Panc1 (cell line): Measurements from ENCODE around the gene GRB7. TPM values are rescaled to one million over a fixed set of nuclear protein-coding genes. Genes with fewer than 3 reads are reported as not detected.

Experiments used
- ATAC-seq: fragments of 200-7000 bp; cut with Tn5 transposase; 2 replicates; pipeline ENCODE4 v1.9.1; 2020; ENCODE audit warnings: mild to moderate bottlenecking, moderate library complexity
- BruUV-seq: library from RNA; stranded (reverse); fragments of 400-500 nt; replicated peaks from 2 replicates; lab custom pipeline; 2021; lab: Mats Ljungman, UMichigan
- CTCF ChIA-PET: fragments of 300-600 bp; sonication (Branson Sonifier 250); formaldehyde crosslinking; loops from one replicate; lab custom pipeline; 2022; ENCODE audit warnings: antibody characterized with exemption; lab: Charles Lee
- POLR2A ChIA-PET: fragments of 300-600 bp; sonication (Branson Sonifier 250); formaldehyde crosslinking; loops from one replicate; lab custom pipeline; 2022; ENCODE audit warnings: antibody characterized with exemption; lab: Charles Lee
- DNase-seq: peaks from one replicate; pipeline ENCODE4 v3.0.0-alpha.2; 2010; ENCODE audit warnings: low read depth, low spot score
- H3K27ac ChIP-seq: 2 replicates; pipeline ENCODE4 v1.5.1; 2011; ENCODE audit warnings: mild to moderate bottlenecking, low read length, inconsistent platforms
- H3K27me3 ChIP-seq: fragments of 200-500 bp; sonication (Bioruptor generic); 2 replicates; pipeline ENCODE4 v1.6.0; 2014; ENCODE audit warnings: low read length, inconsistent platforms; ENCODE audit not compliant: control insufficient read depth, insufficient read depth
- H3K36me3 ChIP-seq: fragments of 200-500 bp; sonication (Bioruptor generic); 2 replicates; pipeline ENCODE4 v1.5.1; 2014; ENCODE audit warnings: inconsistent platforms, mild to moderate bottlenecking, low read length, moderate library complexity; ENCODE audit not compliant: control insufficient read depth, insufficient read depth
- H3K4me1 ChIP-seq: 2 replicates; pipeline ENCODE4 v1.5.1; 2011; ENCODE audit warnings: inconsistent platforms, mild to moderate bottlenecking, low read length, moderate library complexity; ENCODE audit not compliant: control insufficient read depth, insufficient read depth
- H3K4me3 ChIP-seq, 2 experiments: 2 replicates each; pipeline ENCODE4 v1.5.1; 2011 to 2012; ENCODE audit warnings: low read depth in 2 of 2, low read length in 2 of 2, mild to moderate bottlenecking in 2 of 2, inconsistent platforms in 1 of 2, moderate library complexity in 1 of 2
- H3K9me3 ChIP-seq: fragments of 200-500 bp; sonication (Bioruptor generic); 2 replicates; pipeline ENCODE4 v1.5.1; 2014; ENCODE audit warnings: low read depth, mild to moderate bottlenecking, inconsistent platforms, low read length, moderate library complexity; ENCODE audit not compliant: control insufficient read depth, insufficient read depth
- POLR2AphosphoS5 ChIP-seq: IDR thresholded peaks from 2 replicates; pipeline ENCODE4 v1.6.1; 2012; ENCODE audit warnings: mild to moderate bottlenecking, low read depth, low read length, moderate library complexity
- SIN3A ChIP-seq: IDR thresholded peaks from 2 replicates; pipeline ENCODE4 v1.6.1; 2012; ENCODE audit warnings: low read depth, mild to moderate bottlenecking, low read length, moderate library complexity, borderline replicate concordance; ENCODE audit not compliant: insufficient read depth
- TCF7L2 ChIP-seq: IDR thresholded peaks from 2 replicates; pipeline ENCODE4 v1.6.1; 2011; ENCODE audit warnings: mild to moderate bottlenecking, low read depth, low read length, inconsistent platforms
- in situ Hi-C: cut with HindIII; loops from 2 replicates; pipeline ENCODE4 v1.10.0; 2016; ENCODE audit warnings: low sequenced_read_pairs, low pct_unique_long_range_greater_than_20kb
- intact Hi-C: fragments of 100-400 bp; cut with micrococcal nuclease; formaldehyde crosslinking; loops from one replicate; pipeline ENCODE4 v1.10.0; 2022; ENCODE audit not compliant: unreplicated experiment
- total RNA-seq: library from RNA; stranded (reverse); gene quantifications from one replicate; pipeline ENCODE4 v1.2.1, GENCODE V29; 2021; ENCODE audit not compliant: unreplicated experiment
- TF ChIP-seq, protein P1 (sequence below): fragments of 450-650 bp; IDR thresholded peaks from 2 replicates; pipeline ENCODE4 v1.5.1; 2017; ENCODE audit warnings: mild to moderate bottlenecking
- TF ChIP-seq, protein P2 (sequence below), 2 experiments: IDR thresholded peaks; 2 replicates each; pipeline ENCODE4 v1.6.1; 2011 to 2012; ENCODE audit warnings: low read depth in 2 of 2, control low read depth in 1 of 2, low read length in 1 of 2, mild to moderate bottlenecking in 1 of 2, moderate library complexity in 1 of 2; ENCODE audit not compliant: insufficient read depth in 1 of 2

GRB7 gene
- total RNA-seq, 1 experiment from 2014 or later, result 2.8 TPM

DNA sequence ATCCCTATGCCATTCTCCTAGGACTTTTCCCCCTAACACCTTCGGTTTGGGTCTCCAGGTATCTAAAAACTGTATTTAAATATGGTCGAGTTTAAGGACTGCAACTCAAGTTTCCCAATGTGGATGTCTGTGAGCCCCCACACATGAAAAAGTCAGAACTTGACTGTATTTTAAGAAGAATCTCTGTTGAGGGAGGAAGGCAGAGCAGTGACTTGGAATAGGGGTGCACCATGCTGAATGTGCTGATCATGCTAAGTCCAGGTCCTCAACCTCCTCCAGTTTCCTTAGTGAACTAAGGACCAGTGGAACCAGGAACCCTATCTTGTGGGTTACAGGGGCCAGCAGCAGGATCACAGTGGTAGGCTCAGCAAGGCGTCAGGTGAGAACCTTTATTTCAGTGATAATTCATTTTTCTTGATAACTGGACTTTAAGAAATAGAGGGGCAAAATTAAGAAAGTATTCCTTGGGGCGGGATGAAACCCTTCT, 19.5 kb downstream of the GRB7 start:
- H3K27me3 ChIP-seq, result no peaks in the 10 kb centered on the region; the same call in 1 of the 2 replicates
- no peaks in the 10 kb centered on the region for H3K9me3 ChIP-seq
- no peak overlapping the region for H3K27ac ChIP-seq
- no TSS peak for BruUV-seq
- TF ChIP-seq, protein P1, sequence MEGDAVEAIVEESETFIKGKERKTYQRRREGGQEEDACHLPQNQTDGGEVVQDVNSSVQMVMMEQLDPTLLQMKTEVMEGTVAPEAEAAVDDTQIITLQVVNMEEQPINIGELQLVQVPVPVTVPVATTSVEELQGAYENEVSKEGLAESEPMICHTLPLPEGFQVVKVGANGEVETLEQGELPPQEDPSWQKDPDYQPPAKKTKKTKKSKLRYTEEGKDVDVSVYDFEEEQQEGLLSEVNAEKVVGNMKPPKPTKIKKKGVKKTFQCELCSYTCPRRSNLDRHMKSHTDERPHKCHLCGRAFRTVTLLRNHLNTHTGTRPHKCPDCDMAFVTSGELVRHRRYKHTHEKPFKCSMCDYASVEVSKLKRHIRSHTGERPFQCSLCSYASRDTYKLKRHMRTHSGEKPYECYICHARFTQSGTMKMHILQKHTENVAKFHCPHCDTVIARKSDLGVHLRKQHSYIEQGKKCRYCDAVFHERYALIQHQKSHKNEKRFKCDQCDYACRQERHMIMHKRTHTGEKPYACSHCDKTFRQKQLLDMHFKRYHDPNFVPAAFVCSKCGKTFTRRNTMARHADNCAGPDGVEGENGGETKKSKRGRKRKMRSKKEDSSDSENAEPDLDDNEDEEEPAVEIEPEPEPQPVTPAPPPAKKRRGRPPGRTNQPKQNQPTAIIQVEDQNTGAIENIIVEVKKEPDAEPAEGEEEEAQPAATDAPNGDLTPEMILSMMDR, result no peak
- TF ChIP-seq SIN3A, result no peak
- no peak for TF ChIP-seq POLR2AphosphoS5
- H3K36me3 ChIP-seq, result no peaks in the 10 kb centered on the region
- ChIA-PET POLR2A (no interaction called here), CTCF (no interaction called here)
- H3K4me3 ChIP-seq, result no peak overlapping the region
- peaks cover 9% of the 10 kb centered on the region; the same call in 1 of the 2 replicates for H3K4me1 ChIP-seq
- no peak for ATAC-seq
- in situ Hi-C loops (no loop called here), intact Hi-C loops (no loop called here)
- DNase-seq, result no peak

DNA sequence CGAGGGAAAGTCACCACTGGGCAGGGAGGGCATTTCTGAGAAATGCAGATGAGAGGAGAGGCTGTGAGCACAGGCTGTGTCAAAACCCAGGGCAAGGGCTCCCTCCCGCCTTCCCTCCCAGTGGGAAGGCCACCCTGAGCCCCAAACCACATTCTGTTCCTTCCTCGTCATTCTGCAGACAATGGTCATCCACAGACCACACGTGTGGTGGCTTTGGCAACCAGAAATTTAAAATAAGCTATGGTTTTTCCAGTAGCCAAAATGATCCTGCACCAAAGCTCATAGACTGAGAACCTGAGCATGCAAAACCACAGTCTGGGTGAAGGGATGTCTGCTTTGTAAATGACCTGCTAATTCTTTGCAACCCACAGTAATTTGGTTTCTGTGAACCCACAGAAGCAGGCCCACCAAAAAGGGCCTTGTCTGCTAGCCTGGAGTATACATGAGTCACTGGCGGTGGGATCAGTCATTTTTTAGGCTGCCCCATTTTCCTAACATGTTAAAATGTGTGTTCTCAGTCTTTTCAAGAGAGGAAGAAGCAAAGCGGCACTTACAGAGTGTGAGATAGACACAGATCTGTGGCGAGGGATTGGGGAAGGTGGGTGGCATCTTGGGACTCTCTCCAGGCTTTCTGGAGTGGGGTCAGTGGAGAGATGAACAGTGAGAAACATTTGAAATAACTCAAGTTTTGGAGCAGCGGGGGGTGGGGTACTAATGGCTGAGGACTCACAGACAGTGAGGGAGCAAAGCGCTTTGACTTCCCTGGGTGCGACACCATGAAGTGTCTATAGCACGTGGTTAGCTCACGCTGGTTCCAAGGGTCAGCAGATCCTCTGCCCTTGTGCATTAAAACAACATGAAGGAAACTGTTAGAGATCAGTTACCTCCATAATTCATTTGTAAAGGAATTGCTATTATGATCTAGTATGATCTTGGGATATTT, 20.5 kb downstream of the GRB7 start:
- in situ Hi-C loops, result no loop called here
- Histone ChIP-seq H3K9me3 (no peaks in the 10 kb centered on the region), H3K4me1 (peaks cover 9% of the 10 kb centered on the region; the same call in 1 of the 2 replicates), H3K27ac (no peak overlapping the region), H3K36me3 (no peaks in the 10 kb centered on the region), H3K27me3 (no peaks in the 10 kb centered on the region; the same call in 1 of the 2 replicates), H3K4me3 (no peak overlapping the region)
- TF ChIP-seq, protein P1, result no peak
- no peak for TF ChIP-seq TCF7L2
- TF ChIP-seq SIN3A, result no peak
- TF ChIP-seq, protein P2, sequence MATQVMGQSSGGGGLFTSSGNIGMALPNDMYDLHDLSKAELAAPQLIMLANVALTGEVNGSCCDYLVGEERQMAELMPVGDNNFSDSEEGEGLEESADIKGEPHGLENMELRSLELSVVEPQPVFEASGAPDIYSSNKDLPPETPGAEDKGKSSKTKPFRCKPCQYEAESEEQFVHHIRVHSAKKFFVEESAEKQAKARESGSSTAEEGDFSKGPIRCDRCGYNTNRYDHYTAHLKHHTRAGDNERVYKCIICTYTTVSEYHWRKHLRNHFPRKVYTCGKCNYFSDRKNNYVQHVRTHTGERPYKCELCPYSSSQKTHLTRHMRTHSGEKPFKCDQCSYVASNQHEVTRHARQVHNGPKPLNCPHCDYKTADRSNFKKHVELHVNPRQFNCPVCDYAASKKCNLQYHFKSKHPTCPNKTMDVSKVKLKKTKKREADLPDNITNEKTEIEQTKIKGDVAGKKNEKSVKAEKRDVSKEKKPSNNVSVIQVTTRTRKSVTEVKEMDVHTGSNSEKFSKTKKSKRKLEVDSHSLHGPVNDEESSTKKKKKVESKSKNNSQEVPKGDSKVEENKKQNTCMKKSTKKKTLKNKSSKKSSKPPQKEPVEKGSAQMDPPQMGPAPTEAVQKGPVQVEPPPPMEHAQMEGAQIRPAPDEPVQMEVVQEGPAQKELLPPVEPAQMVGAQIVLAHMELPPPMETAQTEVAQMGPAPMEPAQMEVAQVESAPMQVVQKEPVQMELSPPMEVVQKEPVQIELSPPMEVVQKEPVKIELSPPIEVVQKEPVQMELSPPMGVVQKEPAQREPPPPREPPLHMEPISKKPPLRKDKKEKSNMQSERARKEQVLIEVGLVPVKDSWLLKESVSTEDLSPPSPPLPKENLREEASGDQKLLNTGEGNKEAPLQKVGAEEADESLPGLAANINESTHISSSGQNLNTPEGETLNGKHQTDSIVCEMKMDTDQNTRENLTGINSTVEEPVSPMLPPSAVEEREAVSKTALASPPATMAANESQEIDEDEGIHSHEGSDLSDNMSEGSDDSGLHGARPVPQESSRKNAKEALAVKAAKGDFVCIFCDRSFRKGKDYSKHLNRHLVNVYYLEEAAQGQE (IDR thresholded peaks at IDR 0.05; ENCODE audit: insufficient read depth in 1 of 2, low read depth in 2 of 2, low read length in 1 of 2), result no peak
- TF ChIP-seq POLR2AphosphoS5, result no peak
- DNase-seq, result no peak
- no TSS peak for BruUV-seq
- intact Hi-C loops, result no loop called here
- POLR2A ChIA-PET, result no interaction called here
- ATAC-seq, result no peak
- CTCF ChIA-PET, result interaction anchor here (1.4 kb wide), 1 partner anchor 136 kb away, joined by 4 read pairs; no protein-coding TSS in a partner anchor
